Body of pancreas (tissue), 4 donors: ENCODE results near the gene STIM1. TPM values are rescaled to one million over a fixed set of nuclear protein-coding genes. Genes with fewer than 3 reads are reported as not detected.

ENCODE experiments used
- ATAC-seq: fragments of 150-250 bp; one replicate; pipeline ENCODE4 v1.9.1; 2016
- DNase-seq, 4 donors: peaks; one replicate each; pipeline ENCODE4 v3.0.0-alpha.2; 2019
- H3K27ac ChIP-seq, 4 donors: fragments of 200-600 bp; sonication (generic); 1 replicate in 3 of 4; 2 replicates in 1 of 4; pipeline versions ENCODE4 v1.5.1 to v1.6.1; 2016 to 2019; ENCODE audit warnings: mild to moderate bottlenecking in 1 of 4, mixed read lengths in 1 of 4, moderate library complexity in 1 of 4
- H3K27me3 ChIP-seq, 2 donors: fragments of 200-600 bp; sonication (generic); one replicate each; pipeline ENCODE4 v1.6.0; 2016; ENCODE audit warnings: mild to moderate bottlenecking in 1 of 2
- H3K36me3 ChIP-seq, 2 donors: fragments of 200-600 bp; sonication (generic); replicated peaks in 1 of 2; 2 replicates each; pipeline ENCODE4 v1.5.1; 2016; ENCODE audit warnings: low read depth in 2 of 2; ENCODE audit not compliant: insufficient read depth in 1 of 2
- H3K4me1 ChIP-seq: fragments of 200-600 bp; sonication (generic); one replicate; pipeline ENCODE4 v1.6.0; 2016
- H3K4me3 ChIP-seq, 2 donors: fragments of 200-600 bp; sonication (generic); 1 replicate in 1 of 2; 2 replicates in 1 of 2; pipeline ENCODE4 v1.5.1; 2016 to 2019
- H3K9me3 ChIP-seq, 3 donors: fragments of 200-600 bp; sonication (generic); 1 replicate in 2 of 3; 2 replicates in 1 of 3; pipeline ENCODE4 v1.5.1; 2016
- POLR2A ChIP-seq, 3 donors: fragments of 450-650 bp; IDR thresholded peaks; one replicate each; pipeline ENCODE4 v1.6.1; 2016; ENCODE audit warnings: antibody characterized with exemption in 3 of 3, mild to moderate bottlenecking in 2 of 3
- WGBS, 2 donors: methylation state at CpG; one replicate each; pipeline ENCODE4 v1.1.5; 2017; 5-methylcytosine and 5-hydroxymethylcytosine counted together
- intact Hi-C: fragments of 100-400 bp; cut with DNase I; formaldehyde crosslinking; loops from one replicate; pipeline ENCODE4 v1.15.1; 2023
- total RNA-seq, 2 donors: library from RNA; depleted of rRNA; stranded (reverse); fragments of >200 nt; gene quantifications; one replicate each; pipeline ENCODE4 v1.1.0, GENCODE V29; 2016
- TF ChIP-seq, protein P1 (sequence below), 7 experiments: fragments of 450-650 bp in 4 of 7; fragments of 200-600 bp in 3 of 7; sonication (generic) in 3 of 7; IDR thresholded peaks; one replicate each; pipeline ENCODE4 v1.5.1; 2016 to 2019; ENCODE audit warnings: antibody characterized with exemption in 7 of 7

Gene STIM1
- total RNA-seq, 2 donors from 2014 or later, result 20.4 to 24.6 TPM

DNA sequence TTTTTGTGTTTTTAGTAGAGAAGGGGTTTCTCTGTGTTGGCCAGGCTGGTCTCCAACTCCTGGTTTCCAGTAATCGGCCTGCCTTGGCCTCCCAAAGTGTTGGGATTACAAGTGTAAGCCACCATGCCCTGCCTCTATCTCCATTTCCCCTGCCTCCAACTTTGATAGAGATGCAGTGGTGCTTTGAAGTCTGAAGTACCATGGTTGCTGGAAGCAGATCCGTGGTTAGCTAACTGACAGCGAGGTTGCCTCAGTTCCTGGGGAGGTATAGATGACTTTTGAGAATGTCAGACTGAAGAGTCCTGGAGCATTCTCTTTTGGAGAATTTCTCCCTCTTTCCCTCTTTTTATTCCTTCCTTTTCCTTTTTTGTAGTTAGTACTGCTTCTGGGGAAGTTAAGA is 127.6 kb downstream of the STIM1 start:
- H3K4me3 ChIP-seq, result no peak overlapping the region
- DNase-seq (no peak), ATAC-seq (no peak)
- H3K27me3 ChIP-seq, result no peaks in the 10 kb centered on the region
- H3K27ac ChIP-seq, result no peak overlapping the region
- 93 to 97% methylated on average over 3 of the region's 3 CpGs for WGBS, 2 donors
- TF ChIP-seq POLR2A (IDR thresholded peaks at IDR 0.05), result no peak
- TF ChIP-seq, protein P1, sequence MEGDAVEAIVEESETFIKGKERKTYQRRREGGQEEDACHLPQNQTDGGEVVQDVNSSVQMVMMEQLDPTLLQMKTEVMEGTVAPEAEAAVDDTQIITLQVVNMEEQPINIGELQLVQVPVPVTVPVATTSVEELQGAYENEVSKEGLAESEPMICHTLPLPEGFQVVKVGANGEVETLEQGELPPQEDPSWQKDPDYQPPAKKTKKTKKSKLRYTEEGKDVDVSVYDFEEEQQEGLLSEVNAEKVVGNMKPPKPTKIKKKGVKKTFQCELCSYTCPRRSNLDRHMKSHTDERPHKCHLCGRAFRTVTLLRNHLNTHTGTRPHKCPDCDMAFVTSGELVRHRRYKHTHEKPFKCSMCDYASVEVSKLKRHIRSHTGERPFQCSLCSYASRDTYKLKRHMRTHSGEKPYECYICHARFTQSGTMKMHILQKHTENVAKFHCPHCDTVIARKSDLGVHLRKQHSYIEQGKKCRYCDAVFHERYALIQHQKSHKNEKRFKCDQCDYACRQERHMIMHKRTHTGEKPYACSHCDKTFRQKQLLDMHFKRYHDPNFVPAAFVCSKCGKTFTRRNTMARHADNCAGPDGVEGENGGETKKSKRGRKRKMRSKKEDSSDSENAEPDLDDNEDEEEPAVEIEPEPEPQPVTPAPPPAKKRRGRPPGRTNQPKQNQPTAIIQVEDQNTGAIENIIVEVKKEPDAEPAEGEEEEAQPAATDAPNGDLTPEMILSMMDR (IDR thresholded peaks at IDR 0.05), result no peak
- H3K4me1 ChIP-seq, result peaks cover 32% of the 10 kb centered on the region
- intact Hi-C loops, result no loop called here
- no peaks in the 10 kb centered on the region for H3K9me3 ChIP-seq
- H3K36me3 ChIP-seq, result no peaks in the 10 kb centered on the region

DNA sequence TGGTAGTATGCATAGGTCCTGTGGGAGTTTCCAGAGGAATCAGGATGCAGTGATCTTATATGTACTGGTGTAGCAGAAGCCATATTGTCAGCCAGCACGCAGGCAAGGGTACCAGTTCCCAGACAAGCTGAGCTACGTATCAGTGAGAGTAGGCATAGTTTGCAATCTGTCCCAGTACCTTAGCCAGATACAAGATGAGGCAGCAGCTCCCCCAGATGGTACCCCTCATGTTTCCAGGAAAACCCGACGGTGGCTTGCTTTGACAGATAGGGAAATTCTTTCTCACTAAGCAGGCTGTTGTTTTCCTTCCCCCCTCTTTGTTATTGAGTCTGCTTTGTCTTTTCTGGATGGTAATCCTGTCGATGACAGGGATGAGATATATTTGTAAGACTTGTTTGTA is 129.4 kb downstream of the STIM1 start:
- DNase-seq (no peak), ATAC-seq (no peak)
- Histone ChIP-seq H3K9me3 (no peaks in the 10 kb centered on the region), H3K4me3 (no peak overlapping the region), H3K36me3 (no peaks in the 10 kb centered on the region), H3K27me3 (no peaks in the 10 kb centered on the region), H3K27ac (no peak overlapping the region), H3K4me1 (peaks cover 28% of the 10 kb centered on the region)
- intact Hi-C loops, result no loop called here
- 64 to 75% methylated on average over 5 of the region's 5 CpGs for WGBS, 2 donors
- TF ChIP-seq POLR2A (IDR thresholded peaks at IDR 0.05), result no peak
- TF ChIP-seq, protein P1 (IDR thresholded peaks at IDR 0.05), result peak in 1 of 7 experiments; percentile 9

DNA sequence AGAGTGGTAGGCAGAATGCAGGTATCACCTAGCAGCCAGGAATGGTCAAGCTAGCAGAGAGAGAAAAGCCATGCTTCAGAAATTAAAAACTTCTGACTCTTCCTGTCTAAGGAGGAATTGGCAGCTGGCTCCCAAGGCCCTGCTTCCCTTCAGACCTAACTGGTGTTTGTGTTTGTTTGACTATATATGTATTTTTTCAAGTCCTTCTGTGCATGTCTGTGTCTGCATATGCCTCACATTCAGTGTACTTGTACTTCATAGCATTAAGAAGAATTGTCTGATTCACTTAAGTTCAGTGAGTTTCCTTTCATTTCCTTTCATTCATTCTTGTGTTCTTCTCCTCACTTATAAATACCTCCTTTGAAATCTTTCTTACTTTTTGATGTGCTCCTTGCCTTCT is 130.2 kb downstream of the STIM1 start:
- no peaks in the 10 kb centered on the region for H3K9me3 ChIP-seq
- no peak for DNase-seq
- intact Hi-C loops, result no loop called here
- TF ChIP-seq, protein P1 (IDR thresholded peaks at IDR 0.05), result no peak
- TF ChIP-seq POLR2A (IDR thresholded peaks at IDR 0.05), result no peak
- no peaks in the 10 kb centered on the region for H3K36me3 ChIP-seq
- H3K27ac ChIP-seq, result no peak overlapping the region
- H3K4me1 ChIP-seq, result peaks cover 21% of the 10 kb centered on the region
- H3K27me3 ChIP-seq, result no peaks in the 10 kb centered on the region
- no peak for ATAC-seq
- H3K4me3 ChIP-seq, result no peak overlapping the region

DNA sequence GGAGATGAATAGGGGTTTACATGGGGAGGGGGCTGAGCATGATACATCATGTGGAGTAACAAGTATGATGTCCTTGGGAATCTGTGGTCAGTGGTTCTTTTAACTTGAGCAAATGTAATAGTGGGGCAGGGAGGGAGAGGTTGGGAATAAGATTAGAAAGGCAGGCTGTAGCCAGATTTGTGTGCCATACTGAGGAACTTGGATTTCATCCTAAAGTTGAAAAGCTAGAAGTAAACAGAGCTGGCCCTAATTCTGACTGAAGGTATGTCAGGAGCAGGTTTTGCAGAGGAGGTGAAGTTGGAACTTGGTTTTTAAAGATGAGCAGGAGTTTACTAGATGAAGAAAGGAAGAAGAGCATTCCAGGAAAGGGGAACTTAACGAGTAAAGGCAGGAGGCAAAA is 130.8 kb downstream of the STIM1 start:
- peaks cover 20% of the 10 kb centered on the region for H3K4me1 ChIP-seq
- H3K9me3 ChIP-seq, result no peaks in the 10 kb centered on the region
- intact Hi-C loops, result no loop called here
- no peak overlapping the region for H3K4me3 ChIP-seq
- H3K27me3 ChIP-seq, result no peaks in the 10 kb centered on the region
- no peaks in the 10 kb centered on the region for H3K36me3 ChIP-seq
- ATAC-seq (no peak), DNase-seq (no peak)
- 75 to 84% methylated on average over 1 of the region's 1 CpG for WGBS, 2 donors
- TF ChIP-seq, protein P1 (IDR thresholded peaks at IDR 0.05), result no peak
- TF ChIP-seq POLR2A (IDR thresholded peaks at IDR 0.05), result no peak
- no peak overlapping the region for H3K27ac ChIP-seq

DNA sequence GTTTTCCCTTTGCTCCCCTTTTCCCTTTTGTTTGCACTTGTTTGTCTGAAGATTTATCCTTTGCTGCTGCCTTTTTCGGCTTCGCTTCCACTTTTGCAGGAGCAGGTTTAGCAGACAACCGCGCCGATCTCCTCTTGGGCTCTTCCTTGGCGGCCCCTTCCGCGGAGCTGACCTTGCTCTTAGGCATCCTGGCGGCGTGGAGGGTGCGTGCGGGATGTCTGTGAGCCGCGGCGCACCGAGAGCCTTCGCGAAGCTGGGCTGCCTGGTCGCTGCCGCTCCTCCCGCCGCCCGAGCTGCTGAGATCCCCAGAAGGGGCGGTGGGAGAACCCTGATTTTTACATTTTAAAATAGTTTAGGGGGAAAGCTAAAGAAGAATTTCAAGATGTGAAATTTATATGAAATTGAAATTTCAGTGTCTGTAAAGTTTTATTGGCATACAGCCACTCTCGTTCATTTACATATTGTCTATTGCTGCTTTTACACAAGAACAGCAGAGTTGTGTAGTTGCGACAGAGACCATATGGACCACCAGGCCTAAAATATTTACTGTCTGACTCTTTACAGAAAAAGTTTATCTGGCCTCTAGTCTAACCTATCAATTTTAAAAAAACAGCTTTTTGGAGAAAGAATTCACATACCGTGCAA is 133.9 kb downstream of the STIM1 start:
- intact Hi-C loops, result no loop called here
- no peak overlapping the region for H3K4me3 ChIP-seq
- ATAC-seq (no peak), DNase-seq (peak in 1 of 4 donors; percentile 8)
- no peaks in the 10 kb centered on the region for H3K36me3 ChIP-seq
- H3K9me3 ChIP-seq, result no peaks in the 10 kb centered on the region
- H3K27me3 ChIP-seq, result no peaks in the 10 kb centered on the region
- TF ChIP-seq, protein P1 (IDR thresholded peaks at IDR 0.05), result no peak
- TF ChIP-seq POLR2A (IDR thresholded peaks at IDR 0.05), result no peak
- H3K27ac ChIP-seq, result no peak overlapping the region
- WGBS, 2 donors, result 81 to 85% methylated on average over 27 of the region's 27 CpGs
- peaks cover 20% of the 10 kb centered on the region for H3K4me1 ChIP-seq
